Adrenal gland (tissue), 12 donors: Measurements from ENCODE around the gene ZNF521. TPM values are rescaled to one million over a fixed set of nuclear protein-coding genes. Genes with fewer than 3 reads are reported as not detected.
A peak's percentile ranks its signal among the peaks of the same experiment; 100 is the strongest.

Experiments
- DNase-seq, 7 donors: peaks; one replicate each; pipeline ENCODE4 v3.0.0-alpha.2; 2019 to 2020
- H3K27ac ChIP-seq, 5 donors: fragments of 200-600 bp; sonication (generic) in 4 of 5; 1 replicate in 3 of 5; 2 replicates in 2 of 5; pipeline versions ENCODE4 v1.5.1 to v1.8.0; 2016 to 2020; ENCODE audit warnings: mild to moderate bottlenecking in 1 of 5
- H3K27me3 ChIP-seq: fragments of 200-600 bp; 2 replicates; pipeline ENCODE4 v1.8.0; 2021
- H3K36me3 ChIP-seq, 2 donors: fragments of 200-600 bp; replicated peaks in 1 of 2; 1 replicate in 1 of 2; 2 replicates in 1 of 2; pipeline versions ENCODE4 v1.5.1 to v1.8.0; 2018 to 2022
- H3K4me1 ChIP-seq, 2 donors: fragments of 200-600 bp; replicated peaks in 1 of 2; 1 replicate in 1 of 2; 2 replicates in 1 of 2; pipeline versions ENCODE4 v1.5.1 to v1.8.0; 2018 to 2021
- H3K4me3 ChIP-seq, 4 donors: fragments of 200-600 bp; sonication (generic) in 3 of 4; one replicate each; pipeline ENCODE4 v1.5.1; 2016 to 2018
- H3K9me3 ChIP-seq, 3 donors: fragments of 200-600 bp; sonication (generic) in 1 of 3; replicated peaks in 1 of 3; 1 replicate in 2 of 3; 2 replicates in 1 of 3; pipeline versions ENCODE4 v1.5.1 to v1.8.0; 2016 to 2021
- POLR2A ChIP-seq, 2 donors: fragments of 450-650 bp; IDR thresholded peaks; one replicate each; pipeline ENCODE4 v1.6.1; 2017; ENCODE audit warnings: antibody characterized with exemption in 2 of 2, mild to moderate bottlenecking in 2 of 2, moderate library complexity in 1 of 2
- WGBS, 4 donors: extraction: QIAGEN DNeasy Blood & Tissue Kit in 2 of 4; methylation state at CpG; one replicate each; pipeline versions ENCODE4 v1.1.5 to v1.1.7; 2013 to 2017; 5-methylcytosine and 5-hydroxymethylcytosine counted together
- intact Hi-C, 2 donors: fragments of 100-400 bp; cut with DNase I; formaldehyde crosslinking; loops; one replicate each; pipeline versions ENCODE4 v1.14.1 to v1.15.0; 2022 to 2023
- polyA plus RNA-seq, 3 donors: library from polyadenylated mRNA; stranded (reverse); fragments of 200-250 nt in 2 of 3; fragments of 350-450 nt in 1 of 3; fragmentation: Illumina TruSeq in 1 of 3; extraction: RNeasy Lipid Tissue Mini Kit (QIAGEN cat#74804) in 1 of 3; gene quantifications; one replicate each; pipeline ENCODE4 v1.2.3, GENCODE V29; 2013 to 2014
- total RNA-seq, 9 donors: library from RNA; depleted of rRNA in 4 of 9; stranded (reverse); fragments of >200 nt in 4 of 9; fragments of 120-200 nt in 1 of 9; fragmentation: NEBNext Ultra II Directional in 1 of 9; extraction: Animal tissue kit (Norgen Biotek cat#: 25700) in 1 of 9; gene quantifications; one replicate each; pipeline versions ENCODE4 v1.1.0 to v1.2.4, GENCODE V29; 2013 to 2023
- TF ChIP-seq, protein P1 (sequence below), 6 experiments: fragments of 450-650 bp in 4 of 6; fragments of 200-600 bp in 2 of 6; sonication (generic) in 1 of 6; IDR thresholded peaks; 1 replicate in 5 of 6; 2 replicates in 1 of 6; pipeline versions ENCODE4 v1.5.1 to v1.8.0; 2016 to 2021; ENCODE audit warnings: antibody characterized with exemption in 6 of 6, mild to moderate bottlenecking in 2 of 6, moderate library complexity in 1 of 6
- donor health status: healthy with polysubstance abuse.
- donor health status: Bipolar disorder and iron deficiency.
- donor health status: DM: yes; HTN: yes; CAD: no.
- donor health status: DM: no; HTN: no; CAD: no.
- donor health status: DM: no; HTN: no; CAD: no.
- donor health status: DM: yes; HTN: yes; CAD: no.

Gene ZNF521
- total and polyA plus RNA-seq, 12 donors: 3.7 to 270 (median 43.0) TPM

- Histone ChIP-seq H3K9me3 (no peaks in the 10 kb centered on the region), H3K27ac (peak overlapping the region in 1 of 5 donors; percentile 17), H3K4me3 (peak overlapping the region in 2 of 4 donors; percentile 3 to 56), H3K4me1 (peaks cover 0 to 5% of the 10 kb centered on the region in 2 donors), H3K27me3 (no peaks in the 10 kb centered on the region), H3K36me3 (no peaks in the 10 kb centered on the region)
- 44 to 67% (median 52%) methylated on average over 6 of the region's 6 CpGs for WGBS, 4 donors
- intact Hi-C loops: no loop called here
- no peak for TF ChIP-seq POLR2A (IDR thresholded peaks at IDR 0.05)
- TF ChIP-seq, protein P1, sequence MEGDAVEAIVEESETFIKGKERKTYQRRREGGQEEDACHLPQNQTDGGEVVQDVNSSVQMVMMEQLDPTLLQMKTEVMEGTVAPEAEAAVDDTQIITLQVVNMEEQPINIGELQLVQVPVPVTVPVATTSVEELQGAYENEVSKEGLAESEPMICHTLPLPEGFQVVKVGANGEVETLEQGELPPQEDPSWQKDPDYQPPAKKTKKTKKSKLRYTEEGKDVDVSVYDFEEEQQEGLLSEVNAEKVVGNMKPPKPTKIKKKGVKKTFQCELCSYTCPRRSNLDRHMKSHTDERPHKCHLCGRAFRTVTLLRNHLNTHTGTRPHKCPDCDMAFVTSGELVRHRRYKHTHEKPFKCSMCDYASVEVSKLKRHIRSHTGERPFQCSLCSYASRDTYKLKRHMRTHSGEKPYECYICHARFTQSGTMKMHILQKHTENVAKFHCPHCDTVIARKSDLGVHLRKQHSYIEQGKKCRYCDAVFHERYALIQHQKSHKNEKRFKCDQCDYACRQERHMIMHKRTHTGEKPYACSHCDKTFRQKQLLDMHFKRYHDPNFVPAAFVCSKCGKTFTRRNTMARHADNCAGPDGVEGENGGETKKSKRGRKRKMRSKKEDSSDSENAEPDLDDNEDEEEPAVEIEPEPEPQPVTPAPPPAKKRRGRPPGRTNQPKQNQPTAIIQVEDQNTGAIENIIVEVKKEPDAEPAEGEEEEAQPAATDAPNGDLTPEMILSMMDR (IDR thresholded peaks at IDR 0.05): no peak
- DNase-seq: no peak
Measured at GRCh38 chr18:25164211-25164847, 187.6 kb downstream of the ZNF521 start.

DNA sequence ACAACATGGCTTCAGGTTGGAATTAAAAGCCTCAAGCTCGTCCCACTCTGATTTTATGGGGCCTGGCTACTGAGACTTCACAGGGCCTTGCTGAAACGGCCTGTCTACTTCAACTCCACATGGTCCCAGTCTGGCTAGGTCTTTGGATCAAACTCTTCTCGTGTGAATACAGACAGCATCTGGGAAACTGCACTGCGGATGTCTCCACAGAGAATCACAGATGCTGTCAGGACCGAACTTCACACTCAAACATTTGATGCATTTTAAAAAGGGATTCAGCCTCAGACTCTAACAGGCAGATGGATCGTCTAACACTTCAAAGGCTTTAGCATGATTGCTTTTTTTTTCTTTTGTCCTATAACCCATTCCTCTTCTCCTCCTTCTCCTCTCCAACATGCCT is 198.5 kb downstream of the ZNF521 start:
- no peak for TF ChIP-seq POLR2A (IDR thresholded peaks at IDR 0.05)
- TF ChIP-seq, protein P1 (IDR thresholded peaks at IDR 0.05): no peak
- intact Hi-C loops: no loop called here
- H3K27me3 ChIP-seq: no peaks in the 10 kb centered on the region
- H3K4me1 ChIP-seq: no peaks in the 10 kb centered on the region
- 92 to 99% (median 94%) methylated on average over 6 of the region's 6 CpGs for WGBS, 4 donors
- H3K27ac ChIP-seq: no peak overlapping the region
- H3K9me3 ChIP-seq: no peaks in the 10 kb centered on the region
- no peak for DNase-seq
- no peaks in the 10 kb centered on the region for H3K36me3 ChIP-seq
- H3K4me3 ChIP-seq: no peak overlapping the region

GRCh38 chr18:25147877-25148488 is 204.0 kb downstream of the ZNF521 start:
- 90 to 95% (median 92%) methylated on average over 5 of the region's 5 CpGs for WGBS, 4 donors
- H3K36me3 ChIP-seq: no peaks in the 10 kb centered on the region
- no peak for TF ChIP-seq POLR2A (IDR thresholded peaks at IDR 0.05)
- TF ChIP-seq, protein P1 (IDR thresholded peaks at IDR 0.05): no peak
- H3K4me1 ChIP-seq: peaks cover 0 to 5% of the 10 kb centered on the region in 2 donors
- no peaks in the 10 kb centered on the region for H3K27me3 ChIP-seq
- no peaks in the 10 kb centered on the region for H3K9me3 ChIP-seq
- intact Hi-C loops: no loop called here
- H3K4me3 ChIP-seq: no peak overlapping the region
- DNase-seq: no peak
- no peak overlapping the region for H3K27ac ChIP-seq

DNA sequence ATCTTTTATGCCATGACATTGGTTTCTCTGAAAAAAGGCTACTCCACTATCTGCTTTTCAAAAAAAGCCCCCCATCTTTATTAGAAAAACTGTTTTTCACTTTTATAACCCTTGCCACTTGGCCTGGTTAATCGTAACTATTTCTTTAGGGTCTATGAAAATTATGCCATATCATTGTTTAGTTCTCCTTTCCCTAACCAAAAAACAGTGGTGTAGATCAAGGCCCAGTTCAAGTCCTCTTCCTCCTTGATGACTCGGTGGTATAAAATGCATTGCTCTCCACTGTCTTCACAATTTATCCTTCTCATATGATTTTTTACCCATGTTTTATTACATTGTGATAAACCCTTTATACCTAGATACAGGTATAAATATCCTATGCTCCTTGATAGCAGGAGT is 205.5 kb downstream of the ZNF521 start:
- H3K36me3 ChIP-seq: no peaks in the 10 kb centered on the region
- H3K4me3 ChIP-seq: no peak overlapping the region
- intact Hi-C loops: no loop called here
- no peak overlapping the region for H3K27ac ChIP-seq
- WGBS, 4 donors: 70 to 84% (median 79%) methylated on average over 2 of the region's 2 CpGs
- TF ChIP-seq, protein P1 (IDR thresholded peaks at IDR 0.05): no peak
- peaks cover 0 to 5% of the 10 kb centered on the region in 2 donors for H3K4me1 ChIP-seq
- no peaks in the 10 kb centered on the region for H3K27me3 ChIP-seq
- DNase-seq: no peak
- H3K9me3 ChIP-seq: no peaks in the 10 kb centered on the region
